WTC11 (cell line): ENCODE measurements around the gene BACE2. TPM values are rescaled to one million over a fixed set of nuclear protein-coding genes. Genes with fewer than 3 reads are reported as not detected.
A peak's percentile ranks its signal among the peaks of the same experiment; 100 is the strongest.

Experiments
- ATAC-seq: fragments of 200-7000 bp; cut with Tn5 transposase; 2 replicates; pipeline ENCODE4 v1.10.0; 2021; ENCODE audit warnings: mild to moderate bottlenecking, moderate library complexity
- CTCF ChIA-PET: fragments of 300-600 bp; sonication (Branson Sonifier 250); formaldehyde crosslinking; loops from one replicate; lab custom pipeline; 2021; ENCODE audit warnings: antibody characterized with exemption; lab: Charles Lee
- POLR2A ChIA-PET: fragments of 350-600 bp; sonication (Branson Sonifier 250); formaldehyde crosslinking; loops from one replicate; lab custom pipeline; 2021; ENCODE audit warnings: antibody characterized with exemption; lab: Charles Lee
- DNase-seq: peaks from one replicate; pipeline ENCODE4 v3.0.0; 2021; ENCODE audit warnings: low spot score
- H3K27ac Mint-ChIP-seq: 2 replicates; pipeline ENCODE4 v1.8.0; 2021; ENCODE audit warnings: mixed read lengths
- H3K27me3 Mint-ChIP-seq: 2 replicates; pipeline ENCODE4 v1.8.0; 2021; ENCODE audit warnings: low read depth, mild to moderate bottlenecking, moderate library complexity, mixed read lengths
- H3K36me3 Mint-ChIP-seq: 2 replicates; pipeline ENCODE4 v1.8.0; 2021; ENCODE audit warnings: mixed read lengths
- H3K4me1 Mint-ChIP-seq: 2 replicates; pipeline ENCODE4 v1.8.0; 2022; ENCODE audit warnings: mixed read lengths
- H3K4me3 Mint-ChIP-seq: 2 replicates; pipeline ENCODE4 v1.8.0; 2021; ENCODE audit warnings: mild to moderate bottlenecking, moderate library complexity, mixed read lengths
- H3K9me3 Mint-ChIP-seq: 2 replicates; pipeline ENCODE4 v1.8.0; 2021; ENCODE audit warnings: mixed read lengths
- AR ChIP-seq: fragments of 250-450 bp; sonication (Bioruptor Pico); IDR thresholded peaks from 2 replicates; pipeline ENCODE4 v1.9.0; 2021; ENCODE audit warnings: mild to moderate bottlenecking
- CREM ChIP-seq: sonication (generic); formaldehyde crosslinking; IDR thresholded peaks from 2 replicates; pipeline ENCODE4 v1.8.1; 2022; ENCODE audit warnings: mild to moderate bottlenecking, missing genetic modification reagents, moderate library complexity
- E2F4 ChIP-seq: sonication (generic); formaldehyde crosslinking; IDR thresholded peaks from 2 replicates; pipeline ENCODE4 v1.8.1; 2022; ENCODE audit warnings: low read depth, mild to moderate bottlenecking, moderate library complexity, missing genetic modification reagents, borderline replicate concordance
- ELF4 ChIP-seq: sonication (generic); formaldehyde crosslinking; IDR thresholded peaks from 2 replicates; pipeline ENCODE4 v1.8.1; 2022; ENCODE audit warnings: low read depth, mild to moderate bottlenecking, moderate library complexity, missing genetic modification reagents
- GRHL2 ChIP-seq: fragments of 250-450 bp; sonication (Bioruptor Pico); IDR thresholded peaks from 2 replicates; pipeline ENCODE4 v1.8.0; 2022; ENCODE audit warnings: mild to moderate bottlenecking, moderate library complexity; ENCODE audit not compliant: insufficient replicate concordance, severe bottlenecking
- GTF2I ChIP-seq: fragments of 250-450 bp; sonication (Bioruptor Pico); conservative IDR thresholded peaks from 2 replicates; pipeline ENCODE4 v1.4.0; 2021; ENCODE audit warnings: mild to moderate bottlenecking
- HMGA2 ChIP-seq: fragments of 250-450 bp; sonication (Bioruptor Pico); IDR thresholded peaks from 2 replicates; pipeline ENCODE4 v1.4.0; 2021; ENCODE audit warnings: mild to moderate bottlenecking, moderate library complexity
- MAX ChIP-seq: sonication (generic); formaldehyde crosslinking; IDR thresholded peaks from 2 replicates; pipeline ENCODE4 v1.8.0; 2022; ENCODE audit warnings: mild to moderate bottlenecking, missing genetic modification reagents
- MLX ChIP-seq: sonication (generic); formaldehyde crosslinking; IDR thresholded peaks from 2 replicates; pipeline ENCODE4 v1.8.1; 2023; ENCODE audit warnings: mild to moderate bottlenecking, missing genetic modification reagents, moderate library complexity
- NFATC4 ChIP-seq: fragments of 250-450 bp; sonication (Bioruptor Pico); IDR thresholded peaks from 2 replicates; pipeline ENCODE4 v1.9.0; 2021; ENCODE audit warnings: mild to moderate bottlenecking
- NR1H2 ChIP-seq: sonication (generic); formaldehyde crosslinking; IDR thresholded peaks from 2 replicates; pipeline ENCODE4 v1.9.0; 2021; ENCODE audit warnings: mild to moderate bottlenecking, moderate library complexity, missing genetic modification reagents
- PREB ChIP-seq: sonication (generic); formaldehyde crosslinking; IDR thresholded peaks from 2 replicates; pipeline ENCODE4 v1.8.1; 2022; ENCODE audit warnings: mild to moderate bottlenecking, missing genetic modification reagents, moderate library complexity, borderline replicate concordance
- SMAD3 ChIP-seq: sonication (generic); formaldehyde crosslinking; IDR thresholded peaks from 2 replicates; pipeline ENCODE4 v1.8.0; 2022; ENCODE audit warnings: missing genetic modification reagents, mild to moderate bottlenecking, borderline replicate concordance
- STAT6 ChIP-seq: sonication (generic); formaldehyde crosslinking; conservative IDR thresholded peaks from 2 replicates; pipeline ENCODE4 v1.8.1; 2023; ENCODE audit warnings: mild to moderate bottlenecking, low read depth, missing genetic modification reagents, moderate library complexity
- USF2 ChIP-seq: sonication (generic); formaldehyde crosslinking; IDR thresholded peaks from 2 replicates; pipeline ENCODE4 v1.8.1; 2023; ENCODE audit warnings: mild to moderate bottlenecking, missing genetic modification reagents, moderate library complexity
- ZBTB21 ChIP-seq: sonication (generic); formaldehyde crosslinking; IDR thresholded peaks from 2 replicates; pipeline ENCODE4 v1.8.1; 2023; ENCODE audit warnings: mild to moderate bottlenecking, missing genetic modification reagents, borderline replicate concordance
- ZNF263 ChIP-seq: sonication (generic); formaldehyde crosslinking; IDR thresholded peaks from 2 replicates; pipeline ENCODE4 v1.8.1; 2022; ENCODE audit warnings: low read depth, mild to moderate bottlenecking, moderate library complexity, missing genetic modification reagents
- ZNF281 ChIP-seq: sonication (generic); formaldehyde crosslinking; IDR thresholded peaks from 2 replicates; pipeline ENCODE4 v1.8.0; 2023; ENCODE audit warnings: mild to moderate bottlenecking, missing genetic modification reagents
- ZNF671 ChIP-seq: fragments of 250-450 bp; sonication (Bioruptor Pico); IDR thresholded peaks from 2 replicates; pipeline ENCODE4 v1.8.0; 2021; ENCODE audit warnings: mild to moderate bottlenecking
- total RNA-seq: library from RNA; stranded (reverse); gene quantifications from 3 replicates; pipeline ENCODE4 v1.2.3, GENCODE V29; 2021

The BACE2 gene
- total RNA-seq, 1 experiment from 2014 or later: 9.8 TPM

- DNase-seq: no peak
- H3K36me3 Mint-ChIP-seq: no peaks in the 10 kb centered on the region; the same call in 1 of the 2 replicates
- 0 out of 2 replicates have a peak, but pooled peaks cover 8% of the 10 kb centered on the region for H3K4me1 Mint-ChIP-seq
- ChIA-PET POLR2A (no interaction called here), CTCF (no interaction called here)
- no peaks in the 10 kb centered on the region for H3K27me3 Mint-ChIP-seq
- H3K27ac Mint-ChIP-seq: peak overlapping the region; percentile 72; the same call in 1 of the 2 replicates
- no peak for TF ChIP-seq NR1H2 (CRISPR knock-in tag)
- TF ChIP-seq ZBTB21: no peak
- TF ChIP-seq E2F4 (CRISPR knock-in tag): no peak
- no peak for TF ChIP-seq SMAD3 (CRISPR knock-in tag)
- TF ChIP-seq HMGA2 (CRISPR knock-in tag): no peak
- no peak for TF ChIP-seq MAX (CRISPR knock-in tag)
- no peak for TF ChIP-seq USF2 (CRISPR knock-in tag)
- no peak for TF ChIP-seq ZNF671 (CRISPR knock-in tag)
- TF ChIP-seq AR (CRISPR knock-in tag): no peak
- TF ChIP-seq ZNF263 (CRISPR knock-in tag): no peak
- TF ChIP-seq MLX: no peak
- TF ChIP-seq ELF4 (CRISPR knock-in tag): no peak
- no peak for TF ChIP-seq PREB (CRISPR knock-in tag)
- TF ChIP-seq CREM (CRISPR knock-in tag): no peak
- no peak for TF ChIP-seq ZNF281 (CRISPR knock-in tag)
- TF ChIP-seq NFATC4: no peak
- no peak for TF ChIP-seq GRHL2
- no peak for TF ChIP-seq STAT6
- TF ChIP-seq GTF2I: no peak
- no peaks in the 10 kb centered on the region for H3K9me3 Mint-ChIP-seq
- no peak for ATAC-seq
- no peak overlapping the region for H3K4me3 Mint-ChIP-seq
Measured at GRCh38 chr21:41215856-41216408, 48.0 kb downstream of the BACE2 start.
